ENCODE results near the gene NHSL2. TPM values are rescaled to one million over a fixed set of nuclear protein-coding genes. Genes with fewer than 3 reads are reported as not detected.
"Not testable (repeated sequence)": the region's sequence is repeated elsewhere in the genome, so short reads cannot be mapped to it uniquely, and the experiment has no call there.

Gene NHSL2
- total RNA-seq, 1 donor from 2014 or later, result 6.9 TPM

DNA sequence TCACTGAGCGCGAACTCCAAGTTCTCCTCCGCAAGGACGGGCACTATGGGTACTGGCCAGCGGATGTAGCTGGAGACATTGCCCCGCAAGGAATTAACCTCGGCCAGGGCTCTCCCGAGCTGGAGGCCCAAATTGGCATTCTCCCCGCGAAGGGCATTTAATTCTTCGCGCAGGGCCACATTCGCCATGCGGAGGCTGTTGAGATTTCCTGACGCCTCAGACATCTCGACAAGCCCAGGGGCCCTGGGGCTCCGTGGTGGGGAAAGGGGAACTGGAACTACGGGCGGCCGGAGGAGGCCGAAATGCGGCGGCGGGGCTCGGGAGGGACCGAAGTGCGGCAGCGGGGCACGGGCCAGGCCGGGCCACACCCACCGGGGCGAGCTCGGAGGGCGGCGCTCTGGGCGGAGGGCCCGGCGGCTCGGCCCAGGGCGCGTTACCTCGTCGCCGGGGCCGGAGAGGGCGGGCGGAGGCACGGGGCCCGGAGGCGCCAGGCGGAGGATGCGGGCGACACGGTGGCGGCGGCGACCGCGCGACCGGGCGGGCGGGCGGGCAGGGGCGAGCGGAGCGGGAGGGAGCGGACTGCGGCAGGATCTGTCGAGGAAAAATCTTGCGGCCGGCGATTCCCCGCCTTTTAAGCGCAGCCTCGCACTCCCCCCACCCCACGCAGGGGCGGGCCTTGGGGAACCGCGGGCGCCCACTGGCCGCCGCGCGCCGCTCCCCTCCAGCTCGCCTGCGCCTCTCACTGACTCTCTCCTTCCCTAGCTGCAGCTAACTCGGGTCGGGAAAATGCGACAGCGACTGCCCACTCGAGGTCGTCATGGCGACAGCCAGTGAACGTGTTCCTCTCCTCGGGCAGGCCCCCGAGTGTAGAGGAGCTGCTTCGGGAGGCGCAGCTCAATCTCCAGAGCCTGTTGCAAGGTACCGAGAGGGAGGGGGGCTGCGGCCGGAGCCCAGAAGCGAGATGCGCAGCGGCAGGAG is 221.0 kb downstream of the NHSL2 start, which contains the start of gene RTL5:
TSS of gene RTL5 (minus strand) at position 599 of the 978 bp plus-strand sequence.
- DNase-seq, result peak; percentile 80

DNA sequence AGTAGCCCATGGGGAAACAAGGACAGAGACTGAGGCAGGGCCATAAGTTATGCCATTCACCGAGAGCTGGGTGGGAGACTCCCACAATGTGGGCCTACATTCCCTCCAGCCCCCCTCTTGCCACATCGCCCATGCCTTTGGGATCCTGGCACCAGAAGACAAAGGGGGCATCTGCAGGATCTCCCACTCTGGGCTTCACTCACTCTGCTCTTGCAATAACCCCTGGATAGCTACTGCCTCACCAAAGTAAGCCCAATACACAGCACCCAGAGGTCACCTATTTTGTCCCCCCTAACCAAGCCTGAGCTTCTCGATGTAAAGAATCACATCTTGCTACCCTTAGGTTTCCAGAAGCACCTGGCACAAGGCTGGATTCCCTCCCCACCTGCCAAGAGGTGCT is 221.8 kb downstream of the NHSL2 start:
- no peak for DNase-seq

- no peak for DNase-seq
These were observed 223.4 kb downstream of the NHSL2 start for GRCh38 chrX:72133851-72134546.

- no peak for DNase-seq
These were observed 227.3 kb downstream of the NHSL2 start for GRCh38 chrX:72137846-72138495.

GRCh38 chrX:72139538-72139937 is 228.9 kb downstream of the NHSL2 start:
- no peak for DNase-seq

DNA sequence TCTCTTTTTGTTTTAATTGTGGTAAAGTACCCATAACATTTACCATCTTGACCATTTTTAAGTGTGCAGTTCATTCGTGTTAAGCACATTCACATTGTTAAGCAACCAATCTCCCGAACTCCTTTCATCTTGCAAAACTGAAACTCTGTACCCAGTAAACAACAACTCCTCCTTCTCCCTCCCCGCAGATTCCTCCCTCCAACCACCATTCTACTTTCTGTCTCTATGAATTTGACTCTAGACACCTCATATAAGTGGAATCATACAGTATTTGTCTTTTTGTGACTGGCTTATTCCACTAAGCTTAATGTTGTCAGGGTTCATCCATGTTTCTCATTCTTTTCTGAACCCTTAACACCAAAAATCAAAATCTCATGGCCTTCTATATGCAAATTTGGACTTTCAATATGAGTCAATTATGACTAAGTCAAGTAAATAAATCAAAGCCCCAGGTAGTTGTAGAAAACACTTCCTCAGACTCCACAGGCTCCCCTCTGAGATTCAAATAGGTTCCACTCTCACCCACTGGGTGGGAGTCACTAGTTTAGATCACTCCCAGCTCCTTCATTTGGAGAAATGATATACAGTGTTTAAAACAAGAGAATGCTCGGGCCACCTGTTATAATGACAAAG is 230.8 kb downstream of the NHSL2 start:
- DNase-seq, result no peak

- DNase-seq, result peak; percentile 60
These were observed 231.6 kb downstream of the NHSL2 start for GRCh38 chrX:72142094-72142793.

- no peak for DNase-seq
These were observed 232.4 kb downstream of the NHSL2 start for GRCh38 chrX:72142794-72143608.

DNA sequence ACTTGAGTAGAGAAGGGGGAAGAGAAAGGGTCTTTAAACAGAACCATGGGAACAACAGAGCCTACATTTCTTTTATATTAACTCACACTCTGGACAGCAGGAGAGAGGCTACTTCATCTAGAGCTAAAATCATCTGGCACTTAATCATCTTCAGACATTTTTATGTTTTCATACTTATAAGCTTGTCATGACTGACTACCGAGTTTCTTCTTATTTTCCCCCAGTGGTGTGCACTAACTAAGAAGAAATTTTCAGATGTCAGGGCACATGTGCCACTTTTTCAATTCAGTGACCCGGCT is 232.9 kb downstream of the NHSL2 start:
- no peak for DNase-seq

DNA sequence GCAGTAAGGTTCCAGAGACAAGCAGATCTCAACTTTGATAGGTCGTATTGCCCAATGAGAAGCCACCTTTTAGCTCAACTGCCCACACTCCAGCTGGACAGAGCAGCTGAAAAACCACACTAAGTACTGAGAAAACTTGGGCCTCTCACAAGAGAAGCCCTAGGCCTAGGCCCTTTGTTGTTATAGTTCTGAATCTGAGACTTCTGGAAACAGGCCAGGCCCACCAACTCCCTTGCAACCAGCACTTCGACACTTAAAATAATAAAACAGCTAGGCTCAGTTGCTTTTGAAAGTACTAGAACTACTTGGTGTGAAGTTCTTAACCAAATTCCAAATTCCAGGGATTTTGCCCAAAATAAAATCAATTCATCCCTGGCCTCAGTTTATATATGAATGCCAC is 234.5 kb downstream of the NHSL2 start:
- no peak for DNase-seq

- DNase-seq, result no peak
These were observed 235.9 kb downstream of the NHSL2 start for GRCh38 chrX:72146527-72146926.

- DNase-seq, result no peak
These were observed 248.1 kb downstream of the NHSL2 start for GRCh38 chrX:72158773-72159172.

GRCh38 chrX:72159769-72160168 is 249.1 kb downstream of the NHSL2 start:
- DNase-seq, result no peak

- no peak for DNase-seq
These were observed 254.9 kb downstream of the NHSL2 start for GRCh38 chrX:72165551-72165950.

- DNase-seq, result no peak
These were observed 258.5 kb downstream of the NHSL2 start for GRCh38 chrX:72169008-72169728.

- DNase-seq, result not testable (repeated sequence)
These were observed 265.6 kb downstream of the NHSL2 start for GRCh38 chrX:72176289-72176688.

DNA sequence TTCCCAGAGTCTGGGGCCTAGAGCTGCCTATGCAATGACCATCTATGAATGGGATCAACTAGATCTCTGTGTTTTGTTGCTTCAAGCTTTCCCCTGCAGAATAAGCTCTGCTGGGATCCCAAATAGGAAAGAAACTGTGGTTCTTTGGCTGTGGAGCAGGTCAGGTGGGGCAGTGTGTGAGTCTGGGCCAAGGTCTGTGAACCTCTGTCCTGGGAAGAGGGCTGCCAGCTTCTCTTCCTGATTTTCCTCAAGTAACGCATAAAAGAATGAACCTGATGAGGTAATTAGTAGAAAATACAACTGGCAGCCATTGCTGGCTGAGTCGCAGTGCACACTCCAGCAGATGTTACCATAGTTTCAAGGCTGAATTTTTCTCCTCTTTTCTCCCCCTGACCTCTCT is 266.3 kb downstream of the NHSL2 start:
- no peak for DNase-seq

DNA sequence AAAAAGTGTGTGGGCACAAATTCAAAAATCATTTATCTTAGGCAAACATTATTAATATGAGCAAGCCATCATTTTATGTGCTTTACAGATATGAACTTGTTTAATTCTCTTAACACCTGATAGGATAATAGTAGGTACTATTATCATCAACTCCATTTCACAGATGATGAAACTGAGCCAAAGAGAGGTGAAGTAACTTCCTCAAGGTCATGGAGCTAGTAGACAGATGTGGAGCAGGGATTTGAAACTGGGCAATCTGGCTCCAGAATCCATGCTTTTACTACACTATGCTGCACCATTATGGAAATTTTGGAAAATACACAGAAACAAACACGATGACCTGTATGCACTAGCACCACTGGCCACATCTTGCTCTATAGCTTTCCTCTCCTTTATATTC is 269.9 kb downstream of the NHSL2 start:
- DNase-seq, result no peak

- DNase-seq, result peak; percentile 92
These were observed 270.8 kb downstream of the NHSL2 start, which contains the start of gene PIN4 for GRCh38 chrX:72181178-72182125. TSS of gene PIN4 (plus strand) at chrX:72181757. CDS start at chrX:72181786, 29 bp downstream.
